Frontal cortex (tissue), 4 donors: ENCODE measurements around the gene PNMA6A. TPM values are rescaled to one million over a fixed set of nuclear protein-coding genes. Genes with fewer than 3 reads are reported as not detected.
"Not testable (repeated sequence)": the region's sequence is repeated elsewhere in the genome, so short reads cannot be mapped to it uniquely, and the experiment has no call there.

Source experiments
- DNase-seq, 2 donors: peaks; one replicate each; pipeline ENCODE4 v3.0.0; 2012; ENCODE audit warnings: low spot score in 2 of 2
- FAIRE-seq: peaks from 2 replicates; lab custom pipeline; 2012; peaks lifted over from hg19 to GRCh38; lab: Jason Lieb, UNC
- small RNA-seq: library from RNA; depleted of rRNA; stranded (forward); fragments of <200 nt; gene quantifications from one replicate; pipeline ENCODE3, GENCODE V24; 2014
- total RNA-seq: library from RNA; depleted of rRNA; stranded (reverse); fragments of >200 nt; gene quantifications from one replicate; pipeline ENCODE4 v1.2.3, GENCODE V29; 2014
- donor health status: control.
- donor health status: control.
- donor health status: control.

The PNMA6A gene
- total RNA-seq, 1 donor from 2014 or later, result 23.2 TPM

- no peak for FAIRE-seq
Observed at GRCh38 chrX:153074262-153074899, 2.1 kb downstream of the PNMA6A start.

GRCh38 chrX:153074935-153075334 is 2.7 kb downstream of the PNMA6A start:
- FAIRE-seq (no peak), DNase-seq (no peak)

More at GRCh38 chrX:153074262-153074899, 2.1 kb downstream of the PNMA6A start:
- no peak for DNase-seq

- DNase-seq, result no peak
- FAIRE-seq, result no peak
Observed at GRCh38 chrX:153075366-153075765, 3.1 kb downstream of the PNMA6A start.

GRCh38 chrX:153077437-153078135 is 5.3 kb downstream of the PNMA6A start:
- FAIRE-seq, DNase-seq: not testable (repeated sequence)

GRCh38 chrX:153083238-153083923 is 11.1 kb downstream of the PNMA6A start:
- not testable (repeated sequence) for DNase-seq, FAIRE-seq

GRCh38 chrX:153102418-153102817 is 30.2 kb downstream of the PNMA6A start:
- FAIRE-seq, result no peak

GRCh38 chrX:153104959-153105358 is 32.7 kb downstream of the PNMA6A start:
- not testable (repeated sequence) for FAIRE-seq

More at GRCh38 chrX:153102418-153102817, 30.2 kb downstream of the PNMA6A start:
- no peak for DNase-seq

GRCh38 chrX:153106092-153106801 is 34.0 kb downstream of the PNMA6A start:
- FAIRE-seq, DNase-seq: not testable (repeated sequence)

More at GRCh38 chrX:153104959-153105358, 32.7 kb downstream of the PNMA6A start:
- DNase-seq, result not testable (repeated sequence)

GRCh38 chrX:153110735-153111134 is 38.5 kb downstream of the PNMA6A start:
- not testable (repeated sequence) for FAIRE-seq

GRCh38 chrX:153113851-153114250 is 41.6 kb downstream of the PNMA6A start:
- DNase-seq, FAIRE-seq: not testable (repeated sequence)

More at GRCh38 chrX:153110735-153111134, 38.5 kb downstream of the PNMA6A start:
- DNase-seq, result not testable (repeated sequence)

- DNase-seq, FAIRE-seq: not testable (repeated sequence)
Observed at GRCh38 chrX:153117754-153118153, 45.5 kb downstream of the PNMA6A start.

- DNase-seq, FAIRE-seq: not testable (repeated sequence)
Observed at GRCh38 chrX:153120230-153120629, 48.0 kb downstream of the PNMA6A start.

GRCh38 chrX:153123468-153123867 is 51.2 kb downstream of the PNMA6A start:
- FAIRE-seq, DNase-seq: not testable (repeated sequence)

Small RNAs within 50 kb of the gene (small RNA-seq; reads per million reads assigned to genes)
- not detected for gene AC243428.1

Other genes with a start within 250 kb of the PNMA6A start
- gene CETN2, start 241.7 kb upstream of the PNMA6A start, total RNA-seq, result 59.5 TPM
- gene NSDHL, start 241.4 kb upstream of the PNMA6A start, total RNA-seq, result 34.2 TPM
- gene ZNF185, start 174.4 kb upstream of the PNMA6A start, total RNA-seq, result 2.4 TPM
- 2.4 TPM for gene PNMA5, start 78.3 kb upstream of the PNMA6A start, total RNA-seq
- gene PNMA3, start 16.0 kb upstream of the PNMA6A start, total RNA-seq, result 12.6 TPM
- not detected for gene MAGEA1, start 106.8 kb downstream of the PNMA6A start, total RNA-seq
- gene PNMA6F, start 249.3 kb downstream of the PNMA6A start, total RNA-seq, result 0.82 TPM